IMR-90 (cell line): ENCODE measurements around the gene TBC1D22A. TPM values are rescaled to one million over a fixed set of nuclear protein-coding genes. Genes with fewer than 3 reads are reported as not detected.

Experiments
- ATAC-seq: fragments of 200-7000 bp; cut with Tn5 transposase; 2 replicates; pipeline ENCODE4 v1.9.1; 2020; ENCODE audit warnings: low read depth, mild to moderate bottlenecking, moderate library complexity
- BruUV-seq: library from RNA; stranded (reverse); fragments of 400-500 nt; replicated peaks from 2 replicates; lab custom pipeline; 2021; lab: Mats Ljungman, UMichigan
- CTCF ChIA-PET: fragments of 300-600 bp; formaldehyde crosslinking; extraction: SDS; loops from one replicate; lab custom pipeline; 2021; ENCODE audit warnings: antibody characterized with exemption; lab: Yijun Ruan, JAX
- POLR2A ChIA-PET: fragments of 300-600 bp; sonication (Branson Sonifier 250); formaldehyde crosslinking; loops from one replicate; lab custom pipeline; 2022; ENCODE audit warnings: antibody characterized with exemption; ENCODE audit not compliant: unreplicated experiment; lab: Charles Lee
- DNase-seq: peaks from one replicate; pipeline ENCODE4 v3.0.0; 2013
- H2AFZ ChIP-seq: replicated peaks from 2 replicates; pipeline ENCODE3; 2013; ENCODE audit warnings: low read length, mild to moderate bottlenecking; ENCODE audit not compliant: poor library complexity
- H2AK5ac ChIP-seq: 2 replicates; pipeline ENCODE4 v1.6.1; 2013; ENCODE audit warnings: low read depth, low read length, inconsistent platforms
- H2AK9ac ChIP-seq: replicated peaks from 2 replicates; pipeline ENCODE3; 2013; ENCODE audit warnings: mild to moderate bottlenecking, low read depth, low read length, moderate library complexity; ENCODE audit not compliant: poor library complexity
- H2BK120ac ChIP-seq: 2 replicates; pipeline ENCODE4 v1.6.1; 2013; ENCODE audit warnings: low read depth, low read length, inconsistent platforms
- H2BK15ac ChIP-seq: 3 replicates; pipeline ENCODE4 v1.6.1; 2013; ENCODE audit warnings: low read depth, low read length, inconsistent platforms
- H2BK20ac ChIP-seq: 2 replicates; pipeline ENCODE4 v1.6.1; 2013; ENCODE audit warnings: low read depth, mild to moderate bottlenecking, inconsistent platforms, low read length, moderate library complexity
- H2BK5ac ChIP-seq: 2 replicates; pipeline ENCODE4 v1.6.1; 2013; ENCODE audit warnings: mild to moderate bottlenecking, low read depth, low read length, inconsistent platforms; ENCODE audit not compliant: poor library complexity, severe bottlenecking
- H3K14ac ChIP-seq: replicated peaks from 2 replicates; pipeline ENCODE4 v1.6.1; 2013; ENCODE audit warnings: low read depth, low read length, inconsistent platforms
- H3K18ac ChIP-seq: 2 replicates; pipeline ENCODE4 v1.6.1; 2013; ENCODE audit warnings: low read depth, low read length, control low read depth
- H3K23ac ChIP-seq: 2 replicates; pipeline ENCODE4 v1.6.1; 2013; ENCODE audit warnings: low read depth, low read length, inconsistent platforms
- H3K27ac ChIP-seq: 2 replicates; pipeline ENCODE4 v1.5.1; 2013; ENCODE audit warnings: mild to moderate bottlenecking, control low read depth, low read length; ENCODE audit not compliant: insufficient read depth
- H3K27me3 ChIP-seq: 2 replicates; pipeline ENCODE4 v1.6.1; 2013; ENCODE audit warnings: low read length; ENCODE audit not compliant: control insufficient read depth, insufficient read depth
- H3K36me3 ChIP-seq: 2 replicates; pipeline ENCODE4 v1.6.1; 2013; ENCODE audit warnings: low read length, mixed read lengths; ENCODE audit not compliant: control insufficient read depth, insufficient read depth
- H3K4ac ChIP-seq: 2 replicates; pipeline ENCODE4 v1.6.1; 2013; ENCODE audit warnings: low read depth, low read length, inconsistent platforms
- H3K4me1 ChIP-seq: 2 replicates; pipeline ENCODE4 v1.6.1; 2013; ENCODE audit warnings: low read length, mixed read lengths; ENCODE audit not compliant: control insufficient read depth, insufficient read depth
- H3K4me2 ChIP-seq: 2 replicates; pipeline ENCODE4 v1.6.1; 2013; ENCODE audit warnings: low read depth, mild to moderate bottlenecking, control low read depth, low read length, moderate library complexity
- H3K4me3 ChIP-seq: 2 replicates; pipeline ENCODE4 v1.5.1; 2013; ENCODE audit warnings: low read depth, mild to moderate bottlenecking, control low read depth, low read length, moderate library complexity; ENCODE audit not compliant: insufficient read depth
- H3K56ac ChIP-seq: 2 replicates; pipeline ENCODE4 v1.6.1; 2013; ENCODE audit warnings: low read length, inconsistent platforms; ENCODE audit not compliant: insufficient read depth; ENCODE audit errors: extremely low read depth
- H3K79me1 ChIP-seq, 2 experiments: 2 replicates each; pipeline ENCODE4 v1.6.1; 2013; ENCODE audit warnings: low read length in 2 of 2, inconsistent platforms in 1 of 2, low read depth in 1 of 2
- H3K9ac ChIP-seq: 2 replicates; pipeline ENCODE4 v1.6.1; 2013; ENCODE audit warnings: low read depth, low read length, control low read depth
- H3K9me1 ChIP-seq: 2 replicates; pipeline ENCODE4 v1.6.1; 2013; ENCODE audit warnings: low read length, inconsistent platforms; ENCODE audit not compliant: insufficient read depth
- H3K9me3 ChIP-seq: 2 replicates; pipeline ENCODE4 v1.6.1; 2013; ENCODE audit warnings: low read length; ENCODE audit not compliant: control insufficient read depth, insufficient read depth
- H4K20me1 ChIP-seq: 2 replicates; pipeline ENCODE4 v1.6.1; 2013; ENCODE audit warnings: low read length, inconsistent platforms; ENCODE audit not compliant: insufficient read depth
- H4K5ac ChIP-seq: 2 replicates; pipeline ENCODE4 v1.6.1; 2013; ENCODE audit warnings: mild to moderate bottlenecking, low read depth, low read length, control low read depth
- H4K8ac ChIP-seq, 2 experiments: 2 replicates each; pipeline ENCODE4 v1.6.1; 2013; ENCODE audit warnings: low read depth in 2 of 2, low read length in 2 of 2, control low read depth in 1 of 2, inconsistent platforms in 1 of 2
- H4K91ac ChIP-seq: 2 replicates; pipeline ENCODE4 v1.6.1; 2013; ENCODE audit warnings: low read depth, low read length, inconsistent platforms; ENCODE audit not compliant: insufficient read depth
- CEBPB ChIP-seq: IDR thresholded peaks from 2 replicates; pipeline ENCODE4 v1.6.1; 2012; ENCODE audit warnings: low read depth, low read length, improper control_type of control experiment
- RCOR1 ChIP-seq: IDR thresholded peaks from 2 replicates; pipeline ENCODE4 v1.6.1; 2012; ENCODE audit warnings: mild to moderate bottlenecking, low read length, improper control_type of control experiment; ENCODE audit not compliant: insufficient replicate concordance
- WGBS, 2 experiments: methylation state at CpG; one replicate each; pipeline versions ENCODE4 v1.1.5 to v1.1.7; 2013; ENCODE audit warnings: missing lambda C conversion rate in 2 of 2; ENCODE audit not compliant: insufficient read length in 1 of 2; ENCODE audit errors: extremely low coverage in 2 of 2; 5-methylcytosine and 5-hydroxymethylcytosine counted together
- dilution Hi-C: fragments of 300-500 bp; cut with HindIII; formaldehyde crosslinking; loops from one replicate; pipeline ENCODE4 v1.14.3; 2018; ENCODE audit warnings: low sequenced_read_pairs; ENCODE audit not compliant: unreplicated experiment
- in situ Hi-C: fragments of 300-500 bp; cut with MboI; formaldehyde crosslinking; loops from 3 replicates; pipeline ENCODE4 v1.14.3; 2019; ENCODE audit warnings: low sequenced_read_pairs, inconsistent platforms, mixed read lengths
- intact Hi-C: fragments of 100-400 bp; cut with micrococcal nuclease; formaldehyde crosslinking; loops from 2 replicates; pipeline ENCODE4 v1.10.0; 2022
- polyA plus RNA-seq, 3 experiments: library from polyadenylated mRNA; depleted of rRNA; stranded (reverse); fragments of >200 nt; gene quantifications; 2 replicates each; pipeline ENCODE4 v1.2.3, GENCODE V29; 2012; ENCODE audit warnings: low replicate concordance in 1 of 3
- total RNA-seq: library from RNA; depleted of rRNA; stranded (reverse); fragments of >200 nt; gene quantifications from 2 replicates; pipeline ENCODE4 v1.2.3, GENCODE V29; 2012

TBC1D22A gene
- total and polyA plus RNA-seq, 2 of the 4 experiments (the other 2 are of a cell fraction) = 9.0 to 16.7 TPM

GRCh38 chr22:46986788-46987187, 224.3 kb downstream of the TBC1D22A start:
- WGBS, 2 experiments = 100% methylated on average over 4 of the region's 11 CpGs; no CpG with 5 or more reads in 1 of the 2 experiments
- H3K9me3 ChIP-seq = no peaks in the 10 kb centered on the region
- dilution Hi-C loops (no loop called here), in situ Hi-C loops (no loop called here), intact Hi-C loops (no loop called here)
- H3K18ac ChIP-seq = no peak overlapping the region
- H2AFZ ChIP-seq = no peak overlapping the region
- POLR2A ChIA-PET = no interaction called here
- H4K20me1 ChIP-seq = peaks cover 12% of the 10 kb centered on the region; the same call in 1 of the 2 replicates
- H2AK9ac ChIP-seq = no peak overlapping the region
- CTCF ChIA-PET = no interaction called here
- H3K4ac ChIP-seq = no peak overlapping the region
- H2BK20ac ChIP-seq = no peak overlapping the region
- H2BK5ac ChIP-seq = no peak overlapping the region
- H3K27me3 ChIP-seq = no peaks in the 10 kb centered on the region
- peaks cover 13% of the 10 kb centered on the region; the same call in 1 of the 2 replicates for H3K9me1 ChIP-seq
- no peak overlapping the region for H3K23ac ChIP-seq
- no peak overlapping the region for H3K14ac ChIP-seq
- ATAC-seq = no peak
- peaks cover 7% of the 10 kb centered on the region for H3K36me3 ChIP-seq
- no peak overlapping the region for H4K5ac ChIP-seq
- H3K27ac ChIP-seq = no peak overlapping the region
- H3K4me1 ChIP-seq = peaks cover 11% of the 10 kb centered on the region
- H2AK5ac ChIP-seq = 0 out of 2 replicates have a peak overlapping the region, but pooled peaks have one; percentile 28
- no peak overlapping the region for H3K4me3 ChIP-seq
- H4K8ac ChIP-seq = no peak overlapping the region
- DNase-seq = no peak
- H4K91ac ChIP-seq = no peak overlapping the region
- no peak overlapping the region for H3K56ac ChIP-seq
- H2BK120ac ChIP-seq = no peak overlapping the region
- no TSS peak for BruUV-seq
- H2BK15ac ChIP-seq = no peak overlapping the region
- H3K4me2 ChIP-seq = no peak overlapping the region
- H3K9ac ChIP-seq = no peak overlapping the region
- H3K79me1 ChIP-seq = peaks cover 9 to 27% of the 10 kb centered on the region in 2 experiments
- TF ChIP-seq CEBPB = no peak
- no peak for TF ChIP-seq RCOR1
